H7 (cell line): ENCODE measurements around the gene RFPL3. TPM values are rescaled to one million over a fixed set of nuclear protein-coding genes. Genes with fewer than 3 reads are reported as not detected.
"Not testable (repeated sequence)": the region's sequence is repeated elsewhere in the genome, so short reads cannot be mapped to it uniquely, and the experiment has no call there.

ENCODE experiments used
- DNase-seq: peaks from one replicate; pipeline ENCODE4 v3.0.0; 2012
- H3K27me3 ChIP-seq: 2 replicates; pipeline ENCODE4 v1.6.0; 2011; ENCODE audit warnings: mild to moderate bottlenecking, low read length; ENCODE audit not compliant: control insufficient read depth, insufficient read depth
- H3K36me3 ChIP-seq: replicated peaks from 2 replicates; pipeline ENCODE4 v1.5.1; 2011; ENCODE audit warnings: low read length; ENCODE audit not compliant: control insufficient read depth, insufficient read depth
- H3K4me3 ChIP-seq: 2 replicates; pipeline ENCODE4 v1.5.1; 2011; ENCODE audit warnings: low read depth, mild to moderate bottlenecking, control low read depth, low read length, moderate library complexity; ENCODE audit not compliant: insufficient read depth
- total RNA-seq: library from RNA; depleted of rRNA; stranded (reverse); fragments of >200 nt; shearing (Covaris generic); gene quantifications from 2 replicates; pipeline ENCODE4 v1.2.3, GENCODE V29; 2014

Gene RFPL3
- total RNA-seq, 1 experiment from 2014 or later: not detected

- peak; percentile 56 for DNase-seq
- H3K36me3 ChIP-seq: no peaks in the 10 kb centered on the region
- no peak overlapping the region for H3K4me3 ChIP-seq
- H3K27me3 ChIP-seq: no peaks in the 10 kb centered on the region
Measured at GRCh38 chr22:32336121-32336603, 21.5 kb upstream of the RFPL3 start.

- DNase-seq: no peak
- Histone ChIP-seq H3K36me3 (no peaks in the 10 kb centered on the region), H3K4me3 (no peak overlapping the region), H3K27me3 (no peaks in the 10 kb centered on the region)
Measured at GRCh38 chr22:32336771-32337424, 20.8 kb upstream of the RFPL3 start.

- not testable (repeated sequence) for H3K27me3 ChIP-seq, H3K36me3 ChIP-seq, DNase-seq, H3K4me3 ChIP-seq
Measured at GRCh38 chr22:32337425-32337824, 20.2 kb upstream of the RFPL3 start.

- Histone ChIP-seq H3K27me3 (no peaks in the 10 kb centered on the region), H3K36me3 (no peaks in the 10 kb centered on the region), H3K4me3 (no peak overlapping the region)
- no peak for DNase-seq
Measured at GRCh38 chr22:32338757-32339156, 18.9 kb upstream of the RFPL3 start.

- no peak overlapping the region for H3K4me3 ChIP-seq
- H3K36me3 ChIP-seq: no peaks in the 10 kb centered on the region
- DNase-seq: no peak
- no peaks in the 10 kb centered on the region for H3K27me3 ChIP-seq
Measured at GRCh38 chr22:32339190-32340012, 18.3 kb upstream of the RFPL3 start.

GRCh38 chr22:32340411-32340810 lies 17.3 kb upstream of the RFPL3 start:
- no peak for DNase-seq

GRCh38 chr22:32341122-32341740 lies 16.4 kb upstream of the RFPL3 start:
- DNase-seq: no peak

More at GRCh38 chr22:32340411-32340810, 17.3 kb upstream of the RFPL3 start:
- Histone ChIP-seq H3K36me3 (no peaks in the 10 kb centered on the region), H3K4me3 (no peak overlapping the region), H3K27me3 (no peaks in the 10 kb centered on the region)

GRCh38 chr22:32342977-32343376 lies 14.7 kb upstream of the RFPL3 start:
- Histone ChIP-seq H3K4me3 (no peak overlapping the region), H3K36me3 (no peaks in the 10 kb centered on the region)

More at GRCh38 chr22:32341122-32341740, 16.4 kb upstream of the RFPL3 start:
- Histone ChIP-seq H3K4me3 (no peak overlapping the region), H3K36me3 (no peaks in the 10 kb centered on the region), H3K27me3 (no peaks in the 10 kb centered on the region)

GRCh38 chr22:32343941-32344340 lies 13.7 kb upstream of the RFPL3 start:
- H3K27me3 ChIP-seq: no peaks in the 10 kb centered on the region
- DNase-seq: no peak
- H3K36me3 ChIP-seq: no peaks in the 10 kb centered on the region
- no peak overlapping the region for H3K4me3 ChIP-seq

More at GRCh38 chr22:32342977-32343376, 14.7 kb upstream of the RFPL3 start:
- no peak for DNase-seq
- no peaks in the 10 kb centered on the region for H3K27me3 ChIP-seq

GRCh38 chr22:32348031-32348611 lies 9.5 kb upstream of the RFPL3 start:
- Histone ChIP-seq H3K36me3 (no peaks in the 10 kb centered on the region), H3K27me3 (no peaks in the 10 kb centered on the region), H3K4me3 (no peak overlapping the region)
- DNase-seq: no peak

- DNase-seq, H3K36me3 ChIP-seq, H3K4me3 ChIP-seq: not testable (repeated sequence)
Measured at GRCh38 chr22:32351875-32352274, 5.8 kb upstream of the RFPL3 start.

GRCh38 chr22:32352681-32353080 lies 5.0 kb upstream of the RFPL3 start:
- Histone ChIP-seq H3K4me3 (no peak overlapping the region), H3K27me3 (no peaks in the 10 kb centered on the region), H3K36me3 (no peaks in the 10 kb centered on the region)
- DNase-seq: peak; percentile 63

More at GRCh38 chr22:32351875-32352274, 5.8 kb upstream of the RFPL3 start:
- H3K27me3 ChIP-seq: not testable (repeated sequence)

GRCh38 chr22:32353292-32353691 lies 4.4 kb upstream of the RFPL3 start:
- H3K4me3 ChIP-seq: no peak overlapping the region

GRCh38 chr22:32353840-32354239 lies 3.8 kb upstream of the RFPL3 start:
- Histone ChIP-seq H3K36me3 (no peaks in the 10 kb centered on the region), H3K27me3 (no peaks in the 10 kb centered on the region), H3K4me3 (no peak overlapping the region)
- DNase-seq: peak; percentile 53

More at GRCh38 chr22:32353292-32353691, 4.4 kb upstream of the RFPL3 start:
- no peaks in the 10 kb centered on the region for H3K27me3 ChIP-seq
- H3K36me3 ChIP-seq: no peaks in the 10 kb centered on the region
- peak; percentile 67 for DNase-seq
